UCSD-AML1 (cell line): ENCODE measurements around the gene CC2D1A.
A peak's percentile ranks its signal among the peaks of the same experiment; 100 is the strongest.

Experiments
- DNase-seq: peaks from one replicate; lab custom pipeline; 2025; ENCODE audit not compliant: unreplicated experiment; lab: John Stamatoyannopoulos, UW

CC2D1A gene

GRCh38 chr19:13876834-13877233 is 29.2 kb upstream of the CC2D1A start, which contains the start of gene NANOS3:
Gene NANOS3 (plus strand): TSS chr19:13877134. CDS start chr19:13877249, 115 bp downstream.
- DNase-seq = no peak

GRCh38 chr19:13877303-13877702 is 28.7 kb upstream of the CC2D1A start:
- no peak for DNase-seq

- peak; percentile 96 for DNase-seq
These were observed 25.6 kb upstream of the CC2D1A start for GRCh38 chr19:13880059-13881043.

GRCh38 chr19:13881251-13881691 is 24.7 kb upstream of the CC2D1A start:
- DNase-seq = peak; percentile 69

GRCh38 chr19:13881692-13882418 is 24.1 kb upstream of the CC2D1A start:
- peak; percentile 62 for DNase-seq

- DNase-seq = no peak
These were observed 23.6 kb upstream of the CC2D1A start for GRCh38 chr19:13882419-13882795.

GRCh38 chr19:13882836-13883235 is 23.2 kb upstream of the CC2D1A start:
- DNase-seq = no peak

GRCh38 chr19:13883516-13884064 is 22.4 kb upstream of the CC2D1A start:
- no peak for DNase-seq

GRCh38 chr19:13884726-13885591 is 21.0 kb upstream of the CC2D1A start:
- no peak for DNase-seq

GRCh38 chr19:13885826-13886365 is 20.1 kb upstream of the CC2D1A start:
- peak; percentile 37 for DNase-seq

GRCh38 chr19:13887018-13887436 is 19.0 kb upstream of the CC2D1A start:
- DNase-seq = no peak

GRCh38 chr19:13887517-13887916 is 18.5 kb upstream of the CC2D1A start:
- DNase-seq = no peak

GRCh38 chr19:13888281-13888680 is 17.7 kb upstream of the CC2D1A start:
- no peak for DNase-seq

GRCh38 chr19:13890136-13890535 is 15.9 kb upstream of the CC2D1A start:
- no peak for DNase-seq

- no peak for DNase-seq
These were observed 13.1 kb upstream of the CC2D1A start for GRCh38 chr19:13892870-13893269.

GRCh38 chr19:13894552-13894951 is 11.4 kb upstream of the CC2D1A start:
- no peak for DNase-seq

GRCh38 chr19:13896227-13896626 is 9.8 kb upstream of the CC2D1A start:
- no peak for DNase-seq

- no peak for DNase-seq
These were observed 6.6 kb upstream of the CC2D1A start for GRCh38 chr19:13899393-13899792.

- no peak for DNase-seq
These were observed 6.0 kb upstream of the CC2D1A start for GRCh38 chr19:13899912-13900584.
